HepG2 (cell line): ENCODE measurements around the gene SHTN1.

Experiments used
- ATF1 ChIP-seq: IDR thresholded peaks from 2 replicates; pipeline ENCODE4 v1.6.1; 2016; ENCODE audit warnings: mild to moderate bottlenecking, control low read depth
- CREB1 ChIP-seq, 2 experiments: fragments of 450-650 bp in 1 of 2; IDR thresholded peaks; 2 replicates each; pipeline ENCODE4 v1.6.1; 2016 to 2017; ENCODE audit warnings: control low read depth in 1 of 2, mild to moderate bottlenecking in 1 of 2, missing compliant biosample characterization in 1 of 2, missing genetic modification characterization in 1 of 2
- CTCF ChIP-seq: sonication (generic); formaldehyde crosslinking; IDR thresholded peaks from 2 replicates; pipeline ENCODE4 v1.5.0; 2020; ENCODE audit warnings: mild to moderate bottlenecking, missing genetic modification reagents, moderate library complexity
- NFATC3 ChIP-seq: sonication (generic); formaldehyde crosslinking; IDR thresholded peaks from 2 replicates; pipeline ENCODE4 v1.5.1; 2020; ENCODE audit warnings: mild to moderate bottlenecking, missing genetic modification reagents
- RBM39 ChIP-seq: fragments of 200-400 bp; formaldehyde crosslinking; IDR thresholded peaks from one replicate; pipeline ENCODE4 v1.6.1; 2018; ENCODE audit warnings: antibody characterized with exemption, mild to moderate bottlenecking, low read depth, low read length; ENCODE audit not compliant: poor library complexity, severe bottlenecking
- SAFB2 ChIP-seq: sonication (generic); formaldehyde crosslinking; IDR thresholded peaks from 2 replicates; pipeline ENCODE4 v1.5.1; 2020; ENCODE audit warnings: missing genetic modification reagents, low read depth, mild to moderate bottlenecking, borderline replicate concordance
- SRF ChIP-seq: IDR thresholded peaks from 2 replicates; pipeline ENCODE4 v1.6.1; 2011; ENCODE audit warnings: mild to moderate bottlenecking, low read depth, low read length, moderate library complexity
- TFAP4 ChIP-seq: sonication (generic); IDR thresholded peaks from 2 replicates; pipeline ENCODE4 v1.6.1; 2016; ENCODE audit warnings: low read depth, borderline replicate concordance
- UBTF ChIP-seq: sonication (generic); formaldehyde crosslinking; IDR thresholded peaks from 2 replicates; pipeline ENCODE4 v1.4.0; 2020; ENCODE audit warnings: mild to moderate bottlenecking, missing genetic modification reagents
- ZNF143 ChIP-seq: sonication (generic); formaldehyde crosslinking; IDR thresholded peaks from 2 replicates; pipeline ENCODE4 v1.4.0; 2020; ENCODE audit warnings: missing genetic modification reagents
- ZNF317 ChIP-seq: sonication (generic); formaldehyde crosslinking; IDR thresholded peaks from 2 replicates; pipeline ENCODE4 v1.5.0; 2020; ENCODE audit warnings: mild to moderate bottlenecking, missing genetic modification reagents
- ZXDC ChIP-seq: sonication (generic); formaldehyde crosslinking; IDR thresholded peaks from 2 replicates; pipeline ENCODE4 v1.5.0; 2020; ENCODE audit warnings: mild to moderate bottlenecking, missing genetic modification reagents

- TF ChIP-seq CREB1 (IDR thresholded peaks at IDR 0.05) (no peak), CREB1 (CRISPR knock-in tag; IDR thresholded peaks at IDR 0.05) (no peak), UBTF (CRISPR knock-in tag) (no peak), NFATC3 (CRISPR knock-in tag) (no peak), ZXDC (CRISPR knock-in tag) (no peak), RBM39 (no peak), ZNF143 (CRISPR knock-in tag) (no peak), TFAP4 (no peak), ZNF317 (CRISPR knock-in tag) (no peak), CTCF (CRISPR knock-in tag) (no peak), SRF (no peak), SAFB2 (CRISPR knock-in tag) (no peak), ATF1 (no peak)
These were observed 10.7 kb downstream of the SHTN1 start for GRCh38 chr10:116994113-116994890.
